Spleen (tissue), 11 donors: ENCODE data around the gene HACD2. TPM values are rescaled to one million over a fixed set of nuclear protein-coding genes. Genes with fewer than 3 reads are reported as not detected.
"Not testable (repeated sequence)": the region's sequence is repeated elsewhere in the genome, so short reads cannot be mapped to it uniquely, and the experiment has no call there.

ENCODE experiments used
- DNase-seq: peaks from one replicate; pipeline ENCODE4 v3.0.0-alpha.2; 2020
- H3K27ac ChIP-seq, 8 donors: fragments of 200-600 bp; sonication (generic) in 7 of 8; 1 replicate in 4 of 8; 2 replicates in 4 of 8; pipeline versions ENCODE4 v1.5.0 to v1.8.0; 2016 to 2021; ENCODE audit warnings: inconsistent platforms in 4 of 8, mild to moderate bottlenecking in 4 of 8, moderate library complexity in 1 of 8
- H3K27me3 ChIP-seq, 7 donors: fragments of 200-600 bp; sonication (generic) in 6 of 7; replicated peaks in 1 of 7; 1 replicate in 4 of 7; 2 replicates in 3 of 7; pipeline versions ENCODE4 v1.5.0 to v1.8.0; 2016 to 2021; ENCODE audit warnings: inconsistent platforms in 3 of 7, mild to moderate bottlenecking in 1 of 7
- H3K36me3 ChIP-seq, 6 donors: fragments of 200-600 bp; sonication (generic) in 5 of 6; 1 replicate in 4 of 6; 2 replicates in 2 of 6; pipeline versions ENCODE4 v1.5.0 to v1.8.0; 2016 to 2021; ENCODE audit warnings: inconsistent platforms in 2 of 6
- H3K4me1 ChIP-seq, 6 donors: fragments of 200-600 bp; sonication (generic) in 5 of 6; 1 replicate in 3 of 6; 2 replicates in 3 of 6; pipeline versions ENCODE4 v1.5.0 to v1.8.0; 2016 to 2021; ENCODE audit warnings: inconsistent platforms in 3 of 6
- H3K4me3 ChIP-seq, 8 donors: fragments of 200-600 bp; sonication (generic) in 7 of 8; 1 replicate in 4 of 8; 2 replicates in 4 of 8; pipeline versions ENCODE4 v1.5.0 to v1.8.0; 2016 to 2021; ENCODE audit warnings: inconsistent platforms in 4 of 8, mild to moderate bottlenecking in 4 of 8, moderate library complexity in 2 of 8
- H3K9me3 ChIP-seq, 8 donors: fragments of 200-600 bp; sonication (generic) in 7 of 8; 1 replicate in 4 of 8; 2 replicates in 4 of 8; pipeline versions ENCODE4 v1.5.0 to v1.8.0; 2016 to 2021; ENCODE audit warnings: inconsistent platforms in 4 of 8
- POLR2A ChIP-seq, 3 donors: fragments of 450-650 bp; IDR thresholded peaks; one replicate each; pipeline ENCODE4 v1.5.1; 2017; ENCODE audit warnings: antibody characterized with exemption in 3 of 3, mild to moderate bottlenecking in 1 of 3
- POLR2AphosphoS5 ChIP-seq, 3 donors: sonication (generic); formaldehyde crosslinking; IDR thresholded peaks; one replicate each; pipeline ENCODE4 v1.5.1; 2017; ENCODE audit warnings: antibody characterized with exemption in 3 of 3
- WGBS, 5 donors: extraction: QIAGEN DNeasy Blood & Tissue Kit in 3 of 5; methylation state at CpG; one replicate each; pipeline versions ENCODE4 v1.1.5 to v1.1.7; 2013 to 2018; 5-methylcytosine and 5-hydroxymethylcytosine counted together
- intact Hi-C: fragments of 100-400 bp; cut with DNase I; formaldehyde crosslinking; loops from one replicate; pipeline ENCODE4 v1.15.0; 2023; ENCODE audit warnings: low total_unique reads
- polyA plus RNA-seq, 3 donors: library from polyadenylated mRNA; stranded (reverse); fragments of 200-250 nt; gene quantifications; one replicate each; pipeline ENCODE4 v1.2.1, GENCODE V29; 2013
- total RNA-seq, 7 donors: library from RNA; depleted of rRNA in 3 of 7; stranded (reverse); fragments of >200 nt in 3 of 7; fragmentation: NEBNext Ultra II Directional in 4 of 7; extraction: Animal tissue kit (Norgen Biotek cat#: 25700) in 4 of 7; gene quantifications; one replicate each; pipeline versions ENCODE4 v1.1.0 to v1.2.1, GENCODE V29; 2016 to 2021
- TF ChIP-seq, protein P1 (sequence below), 11 experiments: fragments of 200-600 bp in 7 of 11; fragments of 450-650 bp in 4 of 11; sonication (generic) in 4 of 11; IDR thresholded peaks in 8 of 11; conservative IDR thresholded peaks in 3 of 11; 1 replicate in 7 of 11; 2 replicates in 4 of 11; pipeline versions ENCODE4 v1.4.0 to v1.8.0; 2016 to 2021; ENCODE audit warnings: antibody characterized with exemption in 11 of 11, inconsistent platforms in 4 of 11, mild to moderate bottlenecking in 1 of 11
- donor health status: healthy with polysubstance abuse.
- donor health status: DM: no; HTN: no; CAD: no; lungs with moderate emphysema.
- donor health status: DM: no; HTN: no; CAD: no.
- donor health status: Bipolar disorder and iron deficiency.
- donor health status: healthy.
- donor health status: DM: no; HTN: no; CAD: no.
- donor health status: DM: yes; HTN: yes; CAD: no.

HACD2 gene
- total and polyA plus RNA-seq, 10 donors, result 6.0 to 26.6 (median 18.9) TPM

GRCh38 chr3:123618768-123619484 lies 34.1 kb upstream of the HACD2 start:
- H3K9me3 ChIP-seq, result no peaks in the 10 kb centered on the region
- H3K4me3 ChIP-seq, result peak overlapping the region in 1 of 8 donors; percentile 5
- H3K27me3 ChIP-seq, result no peaks in the 10 kb centered on the region
- H3K4me1 ChIP-seq, result peaks cover 8 to 49% (median 29%) of the 10 kb centered on the region in 6 donors
- TF ChIP-seq, protein P1, sequence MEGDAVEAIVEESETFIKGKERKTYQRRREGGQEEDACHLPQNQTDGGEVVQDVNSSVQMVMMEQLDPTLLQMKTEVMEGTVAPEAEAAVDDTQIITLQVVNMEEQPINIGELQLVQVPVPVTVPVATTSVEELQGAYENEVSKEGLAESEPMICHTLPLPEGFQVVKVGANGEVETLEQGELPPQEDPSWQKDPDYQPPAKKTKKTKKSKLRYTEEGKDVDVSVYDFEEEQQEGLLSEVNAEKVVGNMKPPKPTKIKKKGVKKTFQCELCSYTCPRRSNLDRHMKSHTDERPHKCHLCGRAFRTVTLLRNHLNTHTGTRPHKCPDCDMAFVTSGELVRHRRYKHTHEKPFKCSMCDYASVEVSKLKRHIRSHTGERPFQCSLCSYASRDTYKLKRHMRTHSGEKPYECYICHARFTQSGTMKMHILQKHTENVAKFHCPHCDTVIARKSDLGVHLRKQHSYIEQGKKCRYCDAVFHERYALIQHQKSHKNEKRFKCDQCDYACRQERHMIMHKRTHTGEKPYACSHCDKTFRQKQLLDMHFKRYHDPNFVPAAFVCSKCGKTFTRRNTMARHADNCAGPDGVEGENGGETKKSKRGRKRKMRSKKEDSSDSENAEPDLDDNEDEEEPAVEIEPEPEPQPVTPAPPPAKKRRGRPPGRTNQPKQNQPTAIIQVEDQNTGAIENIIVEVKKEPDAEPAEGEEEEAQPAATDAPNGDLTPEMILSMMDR (IDR thresholded peaks at IDR 0.05 in 8 of 11, conservative IDR thresholded peaks at IDR 0.05 in 3 of 11), result no peak
- peak in 1 of 3 donors; percentile 70 for TF ChIP-seq POLR2AphosphoS5 (IDR thresholded peaks at IDR 0.05)
- TF ChIP-seq POLR2A (IDR thresholded peaks at IDR 0.05), result no peak
- intact Hi-C loops, result no loop called here
- WGBS, 5 donors, result 31 to 45% (median 36%) methylated on average over 5 of the region's 5 CpGs
- no peak for DNase-seq
- peak overlapping the region in 6 of 8 donors; percentile 40 to 57 (median 49) for H3K27ac ChIP-seq
- H3K36me3 ChIP-seq, result peaks cover 0 to 49% (median 0%) of the 10 kb centered on the region in 6 donors

GRCh38 chr3:123618076-123618708 lies 33.3 kb upstream of the HACD2 start:
- H3K4me3 ChIP-seq, result peak overlapping the region in 1 of 8 donors; percentile 5
- no peaks in the 10 kb centered on the region for H3K9me3 ChIP-seq
- peak overlapping the region in 6 of 8 donors; percentile 40 to 57 (median 49) for H3K27ac ChIP-seq
- intact Hi-C loops, result no loop called here
- WGBS, 5 donors, result 46 to 54% (median 47%) methylated on average over 7 of the region's 7 CpGs
- H3K36me3 ChIP-seq, result peaks cover 0 to 52% (median 2%) of the 10 kb centered on the region in 6 donors
- H3K27me3 ChIP-seq, result no peaks in the 10 kb centered on the region
- no peak for TF ChIP-seq POLR2AphosphoS5 (IDR thresholded peaks at IDR 0.05)
- no peak for TF ChIP-seq POLR2A (IDR thresholded peaks at IDR 0.05)
- TF ChIP-seq, protein P1 (IDR thresholded peaks at IDR 0.05 in 8 of 11, conservative IDR thresholded peaks at IDR 0.05 in 3 of 11), result no peak
- no peak for DNase-seq
- H3K4me1 ChIP-seq, result peaks cover 8 to 49% (median 28%) of the 10 kb centered on the region in 6 donors

GRCh38 chr3:123616593-123616992 lies 31.7 kb upstream of the HACD2 start:
- Histone ChIP-seq H3K36me3 (peaks cover 0 to 53% (median 4%) of the 10 kb centered on the region in 6 donors), H3K4me3 (no peak overlapping the region), H3K27me3 (no peaks in the 10 kb centered on the region), H3K9me3 (no peaks in the 10 kb centered on the region), H3K4me1 (peaks cover 8 to 42% (median 24%) of the 10 kb centered on the region in 6 donors), H3K27ac (no peak overlapping the region)
- WGBS, 5 donors, result 88 to 93% (median 91%) methylated on average over 6 of the region's 6 CpGs
- intact Hi-C loops, result no loop called here
- TF ChIP-seq, protein P1 (IDR thresholded peaks at IDR 0.05 in 8 of 11, conservative IDR thresholded peaks at IDR 0.05 in 3 of 11), result no peak
- TF ChIP-seq POLR2AphosphoS5 (IDR thresholded peaks at IDR 0.05) (no peak), POLR2A (IDR thresholded peaks at IDR 0.05) (no peak)
- no peak for DNase-seq

GRCh38 chr3:123613543-123613942 lies 28.7 kb upstream of the HACD2 start:
- H3K4me1 ChIP-seq, result peaks cover 0 to 15% (median 10%) of the 10 kb centered on the region in 6 donors
- no peaks in the 10 kb centered on the region for H3K9me3 ChIP-seq
- intact Hi-C loops, result no loop called here
- 87 to 98% (median 94%) methylated on average over 2 of the region's 2 CpGs for WGBS, 5 donors
- TF ChIP-seq, protein P1 (IDR thresholded peaks at IDR 0.05 in 8 of 11, conservative IDR thresholded peaks at IDR 0.05 in 3 of 11), result no peak
- TF ChIP-seq POLR2AphosphoS5 (IDR thresholded peaks at IDR 0.05) (no peak), POLR2A (IDR thresholded peaks at IDR 0.05) (no peak)
- no peak for DNase-seq
- no peak overlapping the region for H3K27ac ChIP-seq
- H3K27me3 ChIP-seq, result no peaks in the 10 kb centered on the region
- peaks cover 0 to 58% (median 4%) of the 10 kb centered on the region in 6 donors for H3K36me3 ChIP-seq
- H3K4me3 ChIP-seq, result no peak overlapping the region

GRCh38 chr3:123611674-123612073 lies 26.8 kb upstream of the HACD2 start:
- H3K27me3 ChIP-seq, DNase-seq, H3K9me3 ChIP-seq, intact Hi-C loops, H3K4me3 ChIP-seq, H3K4me1 ChIP-seq, H3K27ac ChIP-seq: not testable (repeated sequence)
- WGBS, 5 donors, result 92 to 99% (median 96%) methylated on average over 7 of the region's 7 CpGs
- peaks cover 0 to 48% (median 4%) of the 10 kb centered on the region in 6 donors for H3K36me3 ChIP-seq
